ENCODE data around the gene F2R.

F2R gene

DNA sequence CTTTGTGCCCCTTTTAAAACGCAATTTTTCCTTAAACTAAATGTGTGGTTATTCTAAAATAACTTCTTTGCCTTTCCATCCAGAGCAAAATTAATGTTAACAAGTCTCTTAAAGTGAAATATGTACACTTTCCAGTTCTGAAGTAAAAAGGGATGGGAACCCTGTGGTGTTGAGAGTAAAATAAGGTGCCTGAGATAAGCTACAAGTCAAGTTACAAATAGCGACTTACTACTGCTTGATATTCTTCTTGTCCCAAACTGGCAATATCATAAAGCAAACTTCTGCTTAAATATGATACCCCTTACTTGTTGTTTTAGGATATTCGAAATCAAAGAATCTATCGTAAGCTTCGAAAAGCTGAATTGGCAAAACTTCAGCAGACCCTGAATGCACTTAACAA lies 18.3 kb upstream of the F2R start:
- TF ChIP-seq, protein P1, sequence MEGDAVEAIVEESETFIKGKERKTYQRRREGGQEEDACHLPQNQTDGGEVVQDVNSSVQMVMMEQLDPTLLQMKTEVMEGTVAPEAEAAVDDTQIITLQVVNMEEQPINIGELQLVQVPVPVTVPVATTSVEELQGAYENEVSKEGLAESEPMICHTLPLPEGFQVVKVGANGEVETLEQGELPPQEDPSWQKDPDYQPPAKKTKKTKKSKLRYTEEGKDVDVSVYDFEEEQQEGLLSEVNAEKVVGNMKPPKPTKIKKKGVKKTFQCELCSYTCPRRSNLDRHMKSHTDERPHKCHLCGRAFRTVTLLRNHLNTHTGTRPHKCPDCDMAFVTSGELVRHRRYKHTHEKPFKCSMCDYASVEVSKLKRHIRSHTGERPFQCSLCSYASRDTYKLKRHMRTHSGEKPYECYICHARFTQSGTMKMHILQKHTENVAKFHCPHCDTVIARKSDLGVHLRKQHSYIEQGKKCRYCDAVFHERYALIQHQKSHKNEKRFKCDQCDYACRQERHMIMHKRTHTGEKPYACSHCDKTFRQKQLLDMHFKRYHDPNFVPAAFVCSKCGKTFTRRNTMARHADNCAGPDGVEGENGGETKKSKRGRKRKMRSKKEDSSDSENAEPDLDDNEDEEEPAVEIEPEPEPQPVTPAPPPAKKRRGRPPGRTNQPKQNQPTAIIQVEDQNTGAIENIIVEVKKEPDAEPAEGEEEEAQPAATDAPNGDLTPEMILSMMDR (IDR thresholded peaks at IDR 0.05; ENCODE audit: low read depth, low read length, missing control alignments), result no peak
- H3K4me3 ChIP-seq (ENCODE audit: low read depth, low read length), result no peak overlapping the region
- no peak for DNase-seq
- no peaks in the 10 kb centered on the region for H3K36me3 ChIP-seq (replicated peaks)
- H3K27ac ChIP-seq, result no peak overlapping the region
- H3K27me3 ChIP-seq (replicated peaks), result no peaks in the 10 kb centered on the region
- in situ Hi-C loops (cut with HindIII; ENCODE audit: low pct_ligation_motif_present, low sequenced_read_pairs), result no loop called here

DNA sequence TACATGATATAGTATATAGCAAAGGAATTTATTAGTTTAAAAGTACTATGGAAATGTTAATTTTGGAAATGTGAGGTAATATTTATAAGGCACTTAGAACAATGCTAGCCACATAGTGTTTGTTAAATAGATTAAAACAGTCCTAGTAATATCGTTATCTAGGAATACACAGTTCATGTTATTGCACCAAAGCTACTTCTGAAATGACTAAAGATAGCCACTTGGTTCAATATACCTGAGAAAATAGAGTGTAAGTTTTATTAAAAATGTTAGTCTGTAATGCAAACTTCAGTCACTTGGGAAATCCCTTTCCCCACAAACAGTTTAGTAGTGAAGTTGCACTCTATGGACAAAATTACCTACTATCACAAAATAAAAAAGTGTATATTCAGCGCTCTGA lies 15.4 kb upstream of the F2R start:
- no peaks in the 10 kb centered on the region for H3K27me3 ChIP-seq (replicated peaks)
- no peaks in the 10 kb centered on the region for H3K36me3 ChIP-seq (replicated peaks)
- in situ Hi-C loops (cut with HindIII; ENCODE audit: low pct_ligation_motif_present, low sequenced_read_pairs), result no loop called here
- no peak overlapping the region for H3K4me3 ChIP-seq (ENCODE audit: low read depth, low read length)
- no peak overlapping the region for H3K27ac ChIP-seq
- TF ChIP-seq, protein P1 (IDR thresholded peaks at IDR 0.05; ENCODE audit: low read depth, low read length, missing control alignments), result no peak
- no peak for DNase-seq

DNA sequence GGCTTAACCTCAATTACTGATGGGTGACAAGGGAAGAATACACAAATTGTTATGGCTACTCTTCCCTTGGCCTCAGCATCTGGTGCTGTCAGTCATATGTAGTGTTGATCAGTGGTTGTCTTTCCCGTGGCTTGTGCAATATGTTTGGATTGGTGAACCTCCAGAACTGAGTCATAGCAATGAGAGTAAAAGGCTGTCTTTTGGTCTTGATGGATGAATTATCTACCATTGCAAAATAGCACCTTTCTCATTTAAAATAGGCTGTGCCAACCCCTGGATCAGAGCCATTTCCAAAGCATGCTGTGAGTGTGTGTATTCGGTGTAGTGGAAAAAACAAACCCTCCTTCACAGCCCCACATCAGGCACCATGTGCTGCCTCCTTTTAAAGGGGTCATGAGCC lies 14.6 kb upstream of the F2R start:
- no peak overlapping the region for H3K27ac ChIP-seq
- in situ Hi-C loops (cut with HindIII; ENCODE audit: low pct_ligation_motif_present, low sequenced_read_pairs), result no loop called here
- peak; percentile 89 for DNase-seq
- H3K36me3 ChIP-seq (replicated peaks), result no peaks in the 10 kb centered on the region
- TF ChIP-seq, protein P1 (IDR thresholded peaks at IDR 0.05; ENCODE audit: low read depth, low read length, missing control alignments), result no peak
- no peak overlapping the region for H3K4me3 ChIP-seq (ENCODE audit: low read depth, low read length)
- H3K27me3 ChIP-seq (replicated peaks), result no peaks in the 10 kb centered on the region

DNA sequence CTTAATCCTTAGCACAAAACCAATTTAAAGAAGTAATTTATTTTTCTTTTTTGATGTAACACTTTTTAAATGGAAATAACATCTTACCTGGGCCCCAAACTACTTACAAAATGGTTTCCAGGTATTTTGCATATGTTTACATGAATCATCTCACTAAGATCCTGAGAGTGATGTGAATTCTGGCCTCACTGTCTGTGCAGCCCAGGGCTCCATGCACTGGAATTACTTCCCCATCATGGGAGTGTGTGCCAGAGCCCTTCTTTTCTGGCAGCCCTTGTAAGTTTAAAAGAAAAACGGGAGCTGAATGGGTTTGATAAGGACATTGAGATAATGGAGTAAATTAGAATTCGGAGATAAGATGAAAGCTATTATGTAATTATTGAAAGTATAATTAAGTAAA lies 12.2 kb upstream of the F2R start:
- in situ Hi-C loops (cut with HindIII; ENCODE audit: low pct_ligation_motif_present, low sequenced_read_pairs), result no loop called here
- no peak overlapping the region for H3K27ac ChIP-seq
- H3K36me3 ChIP-seq (replicated peaks), result no peaks in the 10 kb centered on the region
- no peak overlapping the region for H3K4me3 ChIP-seq (ENCODE audit: low read depth, low read length)
- TF ChIP-seq, protein P1 (IDR thresholded peaks at IDR 0.05; ENCODE audit: low read depth, low read length, missing control alignments), result no peak
- no peaks in the 10 kb centered on the region for H3K27me3 ChIP-seq (replicated peaks)
- DNase-seq, result no peak

DNA sequence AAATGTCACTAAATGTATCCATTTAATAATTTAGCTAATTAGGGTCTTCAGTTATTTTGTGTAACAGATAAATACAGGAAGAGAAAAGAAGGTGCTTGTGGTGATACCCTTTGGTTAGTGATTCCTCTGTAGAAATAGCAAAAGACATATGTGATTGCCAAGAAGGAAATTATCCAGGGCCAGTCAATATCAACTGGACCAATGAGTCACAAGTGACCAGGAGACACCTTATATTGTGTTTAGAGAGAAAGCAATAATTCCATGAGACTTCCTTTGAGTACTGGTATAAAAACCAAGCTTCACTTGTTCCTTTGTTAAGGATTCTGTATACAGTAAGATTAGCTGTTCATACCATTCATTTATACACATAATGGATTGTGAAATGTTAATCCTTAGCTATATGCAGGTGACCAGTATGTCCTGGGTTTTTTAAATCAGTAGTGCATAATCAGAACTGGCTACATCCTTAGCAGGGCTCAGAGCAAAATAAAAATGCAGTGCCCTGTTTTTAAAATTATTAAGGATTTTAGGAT lies 11.7 kb upstream of the F2R start:
- Histone ChIP-seq H3K4me3 (ENCODE audit: low read depth, low read length) (no peak overlapping the region), H3K27me3 (replicated peaks) (no peaks in the 10 kb centered on the region), H3K36me3 (replicated peaks) (no peaks in the 10 kb centered on the region), H3K27ac (no peak overlapping the region)
- DNase-seq, result no peak
- TF ChIP-seq, protein P1 (IDR thresholded peaks at IDR 0.05; ENCODE audit: low read depth, low read length, missing control alignments), result no peak
- in situ Hi-C loops (cut with HindIII; ENCODE audit: low pct_ligation_motif_present, low sequenced_read_pairs), result no loop called here

DNA sequence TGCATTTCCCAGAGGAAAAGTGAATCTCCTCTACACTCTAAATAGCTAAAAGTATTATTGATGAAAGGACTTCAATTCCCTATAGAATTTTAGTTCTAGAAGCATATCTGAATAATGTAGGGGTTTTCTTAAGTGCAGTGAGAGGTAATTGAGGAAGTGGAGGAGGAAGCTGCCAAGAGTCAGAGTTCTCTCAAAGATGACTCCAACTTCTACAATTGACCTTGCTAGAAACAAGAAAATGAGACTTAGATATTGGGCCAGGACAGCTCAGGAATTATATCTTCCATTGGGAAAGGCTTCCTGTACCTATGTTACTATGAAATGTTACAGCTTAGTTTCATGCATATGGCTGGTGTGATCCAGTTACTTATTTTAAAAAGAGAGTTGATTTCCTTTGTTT lies 10.4 kb upstream of the F2R start:
- no peaks in the 10 kb centered on the region for H3K36me3 ChIP-seq (replicated peaks)
- no peak for DNase-seq
- TF ChIP-seq, protein P1 (IDR thresholded peaks at IDR 0.05; ENCODE audit: low read depth, low read length, missing control alignments), result no peak
- no peaks in the 10 kb centered on the region for H3K27me3 ChIP-seq (replicated peaks)
- in situ Hi-C loops (cut with HindIII; ENCODE audit: low pct_ligation_motif_present, low sequenced_read_pairs), result no loop called here
- no peak overlapping the region for H3K27ac ChIP-seq
- H3K4me3 ChIP-seq (ENCODE audit: low read depth, low read length), result no peak overlapping the region
